Activated CD8-positive, alpha-beta memory T cell treated with anti-CD3 and anti-CD28 coated beads, Interleukin-2, amount 50 U/mL, for 24 hours (primary cell): ENCODE data around the gene CMIP.

Experiments used
- DNase-seq: peaks from one replicate; pipeline ENCODE4 v3.0.0-alpha.2; 2020; ENCODE audit errors: extremely low read depth

Gene CMIP

DNA sequence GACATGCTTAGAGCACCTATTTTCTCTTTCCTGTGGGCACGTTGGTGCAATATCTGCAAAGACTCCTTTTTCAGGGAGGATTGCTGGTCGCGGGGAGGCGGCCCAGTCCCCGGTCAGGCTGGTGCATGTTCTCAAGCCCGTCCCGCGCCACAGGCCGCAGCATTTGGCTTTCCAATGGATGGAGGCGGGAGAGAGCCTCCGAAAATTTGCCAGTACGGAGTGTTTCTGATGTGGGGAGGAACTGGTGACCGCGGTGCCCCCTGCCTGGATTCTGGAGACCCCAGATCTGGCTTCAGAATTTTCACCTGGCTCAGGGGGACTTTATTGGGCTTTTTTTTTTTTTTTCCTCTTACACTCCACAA lies 2.3 kb downstream of the CMIP start:
- DNase-seq = no peak

DNA sequence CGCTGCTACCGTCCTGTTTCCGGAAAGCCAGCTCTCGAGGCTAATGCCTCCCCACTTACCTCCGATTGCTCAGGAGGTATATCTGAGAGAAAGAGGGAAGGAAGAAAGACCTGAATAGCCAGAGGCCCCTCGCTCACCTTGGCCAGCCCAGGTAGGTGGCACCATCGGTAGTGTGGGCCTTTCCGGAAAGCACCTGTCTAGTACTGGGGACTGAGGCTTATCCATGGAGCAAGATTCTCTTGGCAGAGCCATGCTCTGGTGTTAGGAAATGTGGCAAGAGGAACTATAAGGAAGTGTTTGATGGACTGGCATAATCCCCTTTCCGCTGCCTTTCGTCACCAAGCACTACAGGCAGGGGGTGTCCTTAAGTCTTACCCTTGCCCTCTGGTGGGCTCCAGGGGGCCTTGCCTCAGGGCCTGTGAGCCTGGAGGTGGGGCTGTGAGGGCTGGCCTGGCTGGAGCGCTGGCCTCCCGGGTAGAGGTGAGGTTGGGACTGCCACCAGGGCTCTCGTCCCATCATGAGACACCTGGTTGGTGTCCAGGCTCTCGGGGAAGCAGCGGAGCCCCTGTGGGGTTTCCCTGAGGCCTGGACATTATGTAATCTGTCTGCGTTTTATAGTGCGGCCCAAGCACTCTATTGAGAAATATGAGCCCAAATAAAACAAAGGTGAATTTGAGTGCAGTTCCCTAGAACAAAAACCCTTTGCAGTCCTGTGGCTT lies 2.9 kb downstream of the CMIP start:
- no peak for DNase-seq

DNA sequence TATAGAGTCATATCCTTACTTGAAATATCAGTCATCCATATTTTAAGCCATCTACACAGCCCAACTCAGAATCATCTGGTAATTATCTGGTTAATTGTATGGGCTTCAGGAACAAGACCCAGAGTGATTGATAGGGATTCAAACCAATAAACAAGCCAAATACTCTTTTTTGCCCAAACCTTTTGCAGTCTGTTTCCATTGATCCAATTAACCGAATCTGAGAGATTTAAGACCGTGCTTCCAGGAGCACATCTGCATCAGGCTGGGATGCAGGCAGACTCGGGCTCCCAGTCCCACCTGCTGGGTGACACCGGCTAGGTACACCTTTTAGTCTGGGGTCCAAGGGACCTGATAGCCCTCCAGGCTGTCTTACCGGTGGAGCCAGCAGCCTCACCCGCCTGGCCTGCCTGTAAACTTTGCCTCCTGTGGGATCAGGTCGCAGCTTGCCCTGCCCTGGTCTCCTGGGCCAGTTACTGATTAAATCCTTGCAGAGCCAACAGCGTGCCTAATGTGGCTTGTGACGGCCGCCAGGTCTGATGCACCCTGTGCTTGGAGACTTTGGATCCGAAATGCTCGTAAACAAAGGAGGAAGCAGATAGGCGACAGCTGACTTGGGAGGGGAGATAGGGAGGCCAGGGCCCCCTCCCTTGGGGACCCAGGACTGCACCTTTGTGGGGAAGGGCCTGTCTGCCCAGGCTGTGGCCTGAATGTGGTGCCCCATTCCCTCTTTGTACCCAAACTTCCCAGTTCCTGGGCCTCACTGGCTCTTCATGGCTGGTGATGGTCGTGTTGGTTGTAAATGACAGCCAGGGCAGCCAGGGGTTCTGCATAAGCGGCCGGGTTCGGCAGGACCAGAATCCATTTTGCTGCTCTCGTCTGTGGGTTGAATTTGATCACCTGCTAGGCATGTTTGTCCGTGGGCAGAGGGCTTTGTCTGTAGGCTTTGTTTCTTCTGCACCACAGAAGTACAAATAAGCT lies 3.8 kb downstream of the CMIP start:
- DNase-seq = no peak

DNA sequence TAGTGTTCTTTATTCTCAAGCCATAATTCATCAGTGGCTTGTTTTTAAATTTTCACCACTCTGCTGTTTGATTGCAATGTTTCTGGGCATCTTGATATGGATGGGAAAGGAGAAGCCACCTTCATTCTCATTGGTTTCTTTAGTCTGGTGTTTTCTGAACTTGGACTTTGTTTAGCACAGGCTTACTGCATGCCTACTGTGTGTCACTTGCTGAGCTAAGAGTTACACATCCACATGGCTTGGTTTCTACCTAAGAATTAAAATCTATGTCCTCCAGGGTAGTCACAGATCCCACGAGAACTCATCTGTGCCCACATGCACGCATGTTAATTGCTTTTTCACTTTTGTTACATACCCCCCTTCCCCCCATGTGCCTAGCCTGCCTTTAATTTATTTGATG lies 4.6 kb downstream of the CMIP start:
- DNase-seq = no peak

DNA sequence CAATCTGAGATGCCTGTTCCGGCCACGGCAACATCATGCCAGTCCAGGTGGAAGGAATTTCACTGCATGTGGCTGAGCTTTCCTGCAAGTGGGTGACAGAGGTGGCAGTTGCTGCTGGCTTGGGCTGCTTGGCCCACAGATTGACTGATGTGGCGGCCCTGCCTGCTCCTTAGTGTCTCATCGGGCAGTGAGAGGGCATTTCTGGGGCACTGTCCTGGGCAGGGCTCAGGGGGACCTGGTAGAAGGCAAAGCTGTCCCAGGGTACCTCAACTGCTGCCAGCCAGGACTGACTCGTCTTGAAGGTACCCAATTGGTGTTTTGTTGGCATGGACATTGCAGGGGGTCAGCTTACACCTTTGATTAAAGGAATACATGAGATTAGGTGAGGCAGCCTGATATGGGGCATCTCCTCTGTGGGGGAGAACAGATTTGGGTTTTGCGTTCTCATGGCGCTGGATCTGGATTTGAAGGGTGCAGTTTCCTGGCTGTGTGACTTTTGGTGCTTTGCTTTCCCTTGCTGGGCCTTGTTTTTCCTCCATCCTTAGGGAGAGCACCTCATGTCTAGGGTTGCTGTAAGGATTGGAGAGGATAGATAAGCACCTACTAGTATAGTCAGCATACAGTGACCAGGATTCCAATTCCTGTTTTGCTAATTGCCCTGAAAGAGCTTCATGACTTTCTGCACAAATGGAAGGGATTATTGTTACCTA lies 5.4 kb downstream of the CMIP start:
- DNase-seq = no peak

DNA sequence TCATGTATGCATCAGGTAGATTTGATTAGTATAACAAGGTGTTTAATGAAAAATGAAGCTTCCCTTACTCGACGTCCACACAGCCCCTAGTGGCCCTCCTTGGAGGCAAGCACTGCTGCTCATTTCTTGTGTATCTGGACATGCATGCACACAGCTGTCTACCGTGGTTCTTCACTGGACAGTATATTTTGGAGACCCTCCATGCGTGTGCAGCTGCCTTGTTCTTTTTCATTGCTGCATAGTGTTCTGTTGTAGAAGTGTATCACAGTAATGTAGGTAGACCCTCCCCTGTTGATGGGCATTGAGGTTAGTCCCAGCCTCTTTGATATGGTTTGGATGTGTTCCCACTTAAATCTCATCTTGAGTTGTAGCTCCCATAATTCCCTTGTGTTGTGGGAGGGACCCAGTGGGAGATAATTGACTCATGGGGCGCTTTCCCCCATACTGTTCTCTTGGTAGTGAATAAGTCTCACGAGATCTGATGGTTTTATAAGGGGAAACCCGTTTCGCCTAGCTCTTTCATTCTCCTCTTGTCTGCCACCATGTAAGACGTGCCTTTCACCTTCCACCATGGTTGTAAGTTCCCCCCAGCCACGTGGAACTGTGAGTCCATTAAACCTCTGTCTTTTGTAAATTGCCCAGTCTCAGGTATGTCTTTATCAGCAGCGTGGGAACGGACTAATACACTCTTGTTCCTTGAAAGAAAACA lies 6.3 kb downstream of the CMIP start:
- DNase-seq = no peak

DNA sequence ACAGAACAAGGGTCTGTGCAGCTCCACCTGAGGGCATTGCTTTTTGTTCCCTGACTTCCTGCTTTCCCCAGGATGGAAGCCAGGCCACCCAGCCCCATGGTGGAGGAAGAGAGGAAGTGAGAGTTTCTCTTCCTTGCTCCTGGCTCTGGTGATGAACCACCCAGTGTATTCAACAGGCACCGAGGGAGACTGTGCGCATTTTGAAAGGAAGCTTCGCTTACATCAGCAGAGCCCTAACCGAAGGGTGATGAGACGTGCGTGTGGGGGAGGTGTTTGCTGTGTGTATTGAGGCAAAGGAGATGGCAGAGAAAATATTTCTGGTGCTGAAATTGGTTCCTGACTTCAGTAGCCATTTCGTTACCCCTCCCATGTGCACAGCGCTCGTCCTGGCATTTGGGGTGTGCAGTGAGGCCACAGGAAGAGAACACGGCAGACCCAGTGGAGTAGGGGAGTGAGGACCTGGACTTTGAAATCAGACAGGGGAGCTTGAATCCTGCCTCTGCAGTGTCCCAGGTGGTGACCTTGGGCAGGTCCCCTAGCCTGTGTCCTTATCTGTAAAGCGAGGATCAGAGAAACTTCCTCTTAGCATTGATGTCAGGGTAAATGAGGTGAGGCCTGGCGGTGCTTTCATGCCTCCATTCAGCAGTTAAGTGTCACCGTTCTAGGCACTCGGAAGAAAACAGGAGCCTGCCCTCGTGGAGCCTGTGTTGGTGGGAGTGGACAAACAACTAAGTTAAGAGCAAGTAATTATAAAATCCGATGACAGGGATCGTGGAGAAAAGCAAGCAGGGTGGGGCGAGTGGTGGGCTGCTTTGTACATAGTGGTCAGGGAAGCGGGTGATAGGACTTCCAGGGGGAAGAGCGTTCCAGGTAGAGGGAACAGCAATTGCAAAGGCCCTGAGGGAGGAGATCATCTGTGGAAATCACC lies 7.4 kb downstream of the CMIP start:
- DNase-seq = no peak

DNA sequence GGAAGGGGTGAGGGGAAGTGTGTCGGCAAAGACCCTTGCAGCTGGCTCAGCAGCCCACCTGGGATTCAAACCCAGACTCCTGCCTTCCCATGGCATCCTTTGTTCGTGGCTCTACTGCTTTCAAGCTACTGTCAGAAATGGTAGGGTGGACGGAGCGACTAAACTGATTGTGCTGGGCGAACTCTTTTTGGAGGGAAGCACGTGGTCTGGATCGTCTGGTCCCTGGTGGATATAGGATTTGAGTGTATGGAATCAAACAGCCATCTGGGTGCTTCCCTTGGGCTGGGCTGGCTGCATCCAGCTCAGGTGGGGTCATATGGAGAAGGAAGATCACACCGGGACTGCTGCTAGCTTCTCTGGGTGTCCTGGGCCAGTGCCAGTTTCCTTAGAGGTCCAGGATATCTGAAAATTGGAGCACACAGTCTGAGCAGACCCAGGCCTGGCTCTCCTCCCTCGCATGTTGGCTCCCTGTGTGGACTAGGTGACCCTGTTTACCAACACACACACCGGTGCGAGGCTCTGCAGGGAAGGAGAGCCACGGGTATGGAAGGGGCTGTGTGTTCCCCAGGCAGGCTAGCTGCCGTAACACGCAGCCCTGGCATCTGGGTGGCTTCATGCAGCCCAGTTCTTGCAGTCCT lies 8.6 kb downstream of the CMIP start:
- DNase-seq = no peak

DNA sequence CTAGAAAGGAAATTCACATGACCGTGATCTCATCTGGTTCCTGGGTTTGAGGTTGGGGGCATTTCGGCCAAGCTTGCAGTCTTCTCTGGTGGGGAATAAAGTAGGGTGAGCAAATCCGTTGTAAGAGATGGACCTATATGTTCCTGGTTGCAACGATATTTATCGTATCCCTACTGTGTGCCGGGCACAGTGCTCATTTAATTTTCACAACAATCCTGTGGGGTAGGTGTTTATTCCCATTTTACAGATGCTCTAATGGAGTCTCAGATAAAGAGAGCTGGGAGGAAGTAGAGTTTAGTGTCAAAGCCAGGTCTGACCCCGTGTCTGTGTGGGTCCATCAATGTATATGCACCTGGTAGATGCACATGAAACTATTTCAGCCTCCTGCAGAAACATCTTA lies 9.4 kb downstream of the CMIP start:
- DNase-seq = no peak

DNA sequence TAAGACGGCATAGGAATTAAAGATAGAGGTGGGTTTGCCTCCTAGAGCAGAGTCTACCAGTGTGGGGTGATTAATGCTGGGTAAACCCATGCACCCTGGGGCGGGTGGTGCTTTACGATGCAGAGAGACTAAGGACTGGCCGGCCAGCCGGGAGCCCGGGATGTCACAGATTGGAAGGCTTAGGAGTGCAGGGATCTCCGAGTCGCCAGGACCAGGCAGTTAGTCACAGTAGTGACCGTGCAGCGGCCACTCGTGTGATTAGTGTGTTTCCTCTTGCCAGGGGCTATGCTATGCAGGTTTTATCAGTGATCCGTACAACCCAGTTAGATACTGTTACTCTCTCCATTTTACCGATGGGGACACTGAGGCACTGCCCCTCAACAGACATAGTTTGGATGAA lies 10.4 kb downstream of the CMIP start:
- no peak for DNase-seq

DNA sequence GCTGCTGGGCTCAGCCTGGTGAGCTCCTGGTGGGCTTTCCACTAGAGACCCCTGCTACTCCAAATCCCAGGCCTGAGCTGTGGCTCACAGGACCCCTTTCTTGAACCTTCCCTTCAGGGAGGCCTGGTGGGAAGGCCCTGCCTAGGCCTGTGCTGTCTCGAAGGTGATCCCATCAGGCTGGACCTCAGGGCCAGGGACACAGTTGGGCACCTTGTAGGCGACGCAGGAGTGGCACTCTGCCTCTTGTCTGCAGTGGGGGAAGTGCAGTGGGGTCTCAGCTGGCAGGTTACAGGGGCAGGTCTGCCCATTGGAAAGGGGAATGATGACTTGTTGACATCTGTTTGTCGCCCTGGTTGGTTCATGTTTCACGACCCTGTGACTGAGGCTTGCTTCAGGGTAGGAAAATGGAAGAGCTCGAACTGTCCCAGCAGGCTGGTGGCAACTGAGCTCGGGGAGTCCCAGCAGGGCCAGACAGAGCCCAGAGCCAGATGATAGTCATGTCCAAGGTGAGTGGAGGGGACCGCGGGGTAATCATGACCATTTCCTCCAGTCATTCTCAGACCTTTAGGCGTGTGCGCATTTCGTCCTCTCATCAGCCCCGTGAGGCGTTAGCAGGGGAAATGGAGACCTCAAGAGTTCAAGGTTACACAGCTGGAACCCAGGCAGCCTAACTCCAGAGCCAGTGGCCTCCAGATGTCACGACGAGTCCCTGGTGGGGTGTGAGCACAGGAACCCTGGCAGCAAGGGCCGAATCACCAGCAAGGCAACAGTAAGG lies 11.3 kb downstream of the CMIP start:
- DNase-seq = no peak

DNA sequence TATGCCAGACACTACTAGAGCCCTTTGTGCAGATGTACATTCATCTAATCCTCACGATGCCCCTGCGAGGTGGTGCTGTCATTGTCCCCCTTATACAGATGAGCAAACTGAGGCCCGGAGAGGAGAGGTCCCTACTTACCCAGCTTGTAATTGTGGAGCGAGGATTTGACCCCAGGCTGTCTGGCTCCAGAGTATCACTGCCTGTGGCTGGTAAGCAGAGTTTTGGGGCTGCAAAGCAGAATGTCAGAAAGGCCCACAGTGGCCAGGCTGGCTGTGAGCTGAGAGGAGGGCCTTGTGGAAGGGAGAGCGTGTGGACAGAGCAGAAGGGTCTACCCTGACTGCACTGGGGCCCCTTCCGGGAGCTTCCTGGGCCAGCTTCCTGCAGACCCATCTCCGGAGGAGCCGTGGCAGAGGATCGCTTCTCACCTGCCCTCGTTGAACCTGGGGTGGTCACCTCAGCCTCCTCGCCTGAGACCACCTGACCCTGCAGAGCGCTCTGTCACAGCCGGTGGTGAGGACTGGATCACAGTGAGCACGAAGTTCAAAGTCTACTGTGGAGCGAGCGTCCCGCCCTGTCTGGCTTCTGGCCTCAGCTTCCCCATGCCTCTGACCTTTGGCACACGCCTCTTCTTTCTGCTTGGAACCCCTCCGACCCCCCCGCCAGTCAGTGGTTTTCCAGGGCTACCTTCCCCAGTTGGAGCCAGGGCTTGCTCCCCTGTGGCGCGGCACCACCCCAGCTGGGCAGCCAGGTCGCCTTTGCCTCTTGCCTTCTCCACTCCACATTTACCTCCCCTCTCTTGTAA lies 12.1 kb downstream of the CMIP start:
- DNase-seq = no peak

DNA sequence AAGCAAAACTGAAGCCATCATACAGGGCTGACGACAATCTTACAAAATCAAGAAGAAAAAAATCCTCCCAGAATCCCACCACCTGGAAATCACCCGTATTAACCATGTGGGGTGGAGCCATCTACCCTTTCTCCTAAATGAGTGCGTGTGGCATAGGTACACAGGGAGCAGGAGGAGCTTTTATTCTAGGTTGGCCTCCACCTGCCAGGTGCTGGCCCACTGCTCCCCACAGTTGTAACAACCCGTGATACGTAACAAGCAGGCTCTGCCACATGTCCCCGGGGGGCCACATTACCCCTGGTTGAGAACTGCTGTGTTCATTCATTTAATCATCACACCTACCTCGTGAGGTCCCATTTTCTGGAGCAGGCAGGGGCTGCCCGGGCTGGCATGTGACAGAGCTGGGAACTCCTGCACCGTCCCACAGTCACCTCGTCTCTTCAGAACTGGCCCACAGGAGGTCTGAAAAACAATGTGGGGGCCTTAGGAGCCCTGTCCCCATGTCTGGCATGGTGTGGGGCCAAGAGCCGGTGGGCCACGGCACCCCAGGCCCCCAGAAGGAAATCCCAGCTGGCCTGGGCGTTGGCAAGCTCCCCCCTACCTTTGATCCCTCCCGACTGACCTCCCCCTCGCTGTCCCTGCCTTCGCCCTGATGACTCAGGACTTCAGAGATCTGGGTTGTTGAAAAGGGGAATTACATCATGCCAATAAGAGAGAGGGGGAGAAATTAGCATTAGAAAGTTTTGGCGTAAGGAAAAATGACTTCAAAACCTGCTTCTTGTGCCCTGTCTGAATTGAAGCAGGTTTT lies 12.9 kb downstream of the CMIP start:
- DNase-seq = no peak

DNA sequence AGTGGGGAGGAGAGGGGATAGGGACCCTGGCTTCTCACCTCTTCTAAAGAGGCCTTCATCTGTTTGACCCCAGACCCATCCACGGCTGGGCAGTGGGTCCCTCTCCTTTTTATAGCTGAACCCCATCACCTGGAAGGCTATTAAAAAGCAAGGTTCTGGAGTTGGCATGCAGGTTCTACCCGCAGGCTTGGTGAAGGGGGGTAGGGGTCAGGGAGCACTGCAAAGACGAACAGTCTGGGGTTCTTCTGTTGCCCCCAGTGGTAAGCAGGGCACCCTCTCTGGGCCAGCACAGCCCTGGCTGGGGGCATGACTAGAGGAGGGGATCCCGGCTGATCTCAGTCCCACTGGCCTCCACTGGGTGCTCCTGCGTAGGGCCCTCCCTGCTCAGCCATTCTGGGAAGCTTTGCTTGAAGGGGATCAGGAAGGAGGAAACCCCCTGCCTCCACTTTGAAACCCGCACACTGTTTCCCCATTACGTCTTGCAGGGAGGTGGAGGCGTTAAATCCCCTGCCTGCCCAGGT lies 13.6 kb downstream of the CMIP start:
- no peak for DNase-seq

DNA sequence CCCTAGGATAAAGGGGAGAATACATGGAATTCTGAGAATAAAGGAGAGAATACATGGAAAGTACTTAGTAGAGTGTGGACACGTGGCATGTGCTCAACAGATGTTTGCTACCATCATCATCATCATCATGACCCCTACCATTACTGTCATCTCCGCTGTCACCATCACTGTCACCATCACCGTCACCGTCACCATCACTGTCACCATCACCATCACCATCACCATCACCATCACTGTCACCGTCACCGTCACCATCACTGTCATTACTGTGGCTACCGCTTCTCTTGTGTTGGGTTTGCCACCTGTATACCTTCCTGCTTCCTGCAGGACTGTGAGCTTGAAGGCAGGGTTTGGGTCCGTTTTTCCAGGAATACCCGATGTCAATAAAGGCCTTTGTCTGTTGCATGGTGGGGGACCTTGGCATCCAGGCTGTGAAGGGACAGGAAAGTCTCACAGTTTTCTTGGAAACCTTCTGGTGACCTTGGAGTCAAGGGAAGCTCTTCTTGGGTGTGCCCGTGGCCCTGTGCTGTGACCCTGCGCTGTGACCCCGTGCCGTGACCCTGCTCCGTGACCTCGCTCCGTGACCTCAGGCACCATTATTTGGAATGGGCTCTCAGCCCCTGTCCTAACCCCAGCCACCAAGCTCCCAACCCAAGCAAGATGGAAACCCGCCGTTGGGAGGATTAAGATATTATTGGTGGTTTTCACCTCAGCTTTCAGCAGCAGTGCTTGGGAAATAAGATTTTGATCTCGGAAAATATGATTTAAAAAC lies 14.4 kb downstream of the CMIP start:
- DNase-seq = no peak

DNA sequence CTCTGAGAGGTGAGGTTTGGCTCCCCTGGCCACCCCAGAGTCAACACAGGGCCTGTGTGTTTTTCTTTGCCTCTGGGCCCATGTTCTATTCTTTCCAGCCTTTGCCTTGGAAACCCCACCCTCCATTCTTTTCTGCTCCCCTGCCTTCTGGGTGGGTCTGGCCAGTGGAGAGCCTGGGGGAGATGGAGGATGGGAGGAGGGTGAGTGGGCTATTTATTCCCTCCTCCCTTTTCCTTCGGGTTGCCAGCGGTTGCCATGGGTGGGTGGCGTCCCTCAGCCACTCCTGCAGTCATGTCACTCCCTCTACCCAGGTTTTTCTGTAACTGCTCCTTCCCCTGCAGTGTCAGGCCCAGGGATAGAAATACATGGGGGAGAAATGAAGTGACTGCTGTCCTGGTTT lies 15.5 kb downstream of the CMIP start:
- DNase-seq = no peak

DNA sequence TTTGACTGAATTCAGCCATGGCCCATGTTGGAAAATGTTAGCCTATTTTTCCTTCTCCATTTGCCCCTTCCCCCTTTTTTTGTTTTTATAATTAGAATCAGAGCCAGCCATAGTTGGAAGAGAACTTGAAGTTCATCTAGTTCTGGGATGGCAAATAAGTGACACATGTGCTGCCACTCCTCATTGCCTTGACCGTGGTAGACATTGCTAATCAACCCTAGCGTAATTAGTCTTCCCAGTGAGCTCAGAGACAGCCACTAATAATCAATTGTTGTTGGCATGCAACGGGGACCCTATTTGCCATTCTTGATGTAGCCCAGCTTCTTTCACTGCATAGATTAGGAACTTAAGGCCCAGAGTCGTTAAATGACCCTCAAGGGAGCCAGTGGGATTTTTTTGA lies 16.6 kb downstream of the CMIP start:
- no peak for DNase-seq
